Neutrophil (primary cell): ENCODE results near the gene BAMBI.

Experiments
- H3K27ac ChIP-seq: fragments of 200-600 bp; sonication (generic); 2 replicates; pipeline ENCODE4 v1.5.1; 2016; ENCODE audit warnings: mild to moderate bottlenecking, moderate library complexity
- H3K27me3 ChIP-seq: fragments of 200-600 bp; sonication (generic); 2 replicates; pipeline ENCODE4 v1.6.0; 2016; ENCODE audit warnings: mild to moderate bottlenecking
- H3K36me3 ChIP-seq: fragments of 200-600 bp; sonication (generic); 2 replicates; pipeline ENCODE4 v1.5.1; 2017
- H3K4me1 ChIP-seq, 2 experiments: fragments of 200-600 bp in 1 of 2; sonication (generic) in 1 of 2; 1 replicate in 1 of 2; 2 replicates in 1 of 2; pipeline versions ENCODE4 v1.5.1 to v1.6.1; 2013 to 2016; ENCODE audit warnings: low read depth in 1 of 2, low read length in 1 of 2, mild to moderate bottlenecking in 1 of 2, moderate library complexity in 1 of 2; ENCODE audit not compliant: control insufficient read depth in 1 of 2, insufficient read depth in 1 of 2
- H3K4me3 ChIP-seq, 2 experiments: fragments of 200-600 bp in 1 of 2; sonication (generic) in 1 of 2; 1 replicate in 1 of 2; 2 replicates in 1 of 2; pipeline ENCODE4 v1.5.1; 2013 to 2016; ENCODE audit warnings: low read depth in 1 of 2, low read length in 1 of 2, mild to moderate bottlenecking in 1 of 2, moderate library complexity in 1 of 2
- H3K9me3 ChIP-seq: fragments of 200-600 bp; sonication (generic); 2 replicates; pipeline ENCODE4 v1.5.1; 2016
- CTCF ChIP-seq: fragments of 200-600 bp; sonication (generic); IDR thresholded peaks from 2 replicates; pipeline ENCODE4 v1.5.1; 2016; ENCODE audit warnings: antibody characterized with exemption

BAMBI gene

GRCh38 chr10:28661035-28661434 is 16.3 kb upstream of the BAMBI start:
- H3K27ac ChIP-seq, result no peak overlapping the region
- H3K4me1 ChIP-seq, result peaks cover 3 to 4% of the 10 kb centered on the region in 2 experiments
- peaks cover 32% of the 10 kb centered on the region for H3K27me3 ChIP-seq
- no peak overlapping the region for H3K4me3 ChIP-seq
- no peaks in the 10 kb centered on the region for H3K36me3 ChIP-seq
- no peak for TF ChIP-seq CTCF
- H3K9me3 ChIP-seq, result no peaks in the 10 kb centered on the region

GRCh38 chr10:28663576-28664368 is 13.5 kb upstream of the BAMBI start:
- Histone ChIP-seq H3K27ac (no peak overlapping the region), H3K9me3 (no peaks in the 10 kb centered on the region), H3K36me3 (no peaks in the 10 kb centered on the region), H3K4me1 (peaks cover 11% of the 10 kb centered on the region in 2 experiments), H3K4me3 (no peak overlapping the region), H3K27me3 (peaks cover 60% of the 10 kb centered on the region)
- peak; percentile 74 for TF ChIP-seq CTCF

- Histone ChIP-seq H3K27me3 (peaks cover 66% of the 10 kb centered on the region), H3K4me1 (peaks cover 14 to 16% of the 10 kb centered on the region in 2 experiments), H3K4me3 (no peak overlapping the region), H3K36me3 (no peaks in the 10 kb centered on the region), H3K9me3 (no peaks in the 10 kb centered on the region), H3K27ac (no peak overlapping the region)
- TF ChIP-seq CTCF, result no peak
Measured at GRCh38 chr10:28664369-28664740, 13.0 kb upstream of the BAMBI start.

GRCh38 chr10:28666751-28667467 is 10.4 kb upstream of the BAMBI start:
- Histone ChIP-seq H3K4me3 (no peak overlapping the region), H3K4me1 (peaks cover 13 to 14% of the 10 kb centered on the region in 2 experiments), H3K36me3 (no peaks in the 10 kb centered on the region), H3K27ac (no peak overlapping the region), H3K27me3 (peaks cover 91% of the 10 kb centered on the region), H3K9me3 (no peaks in the 10 kb centered on the region)
- no peak for TF ChIP-seq CTCF

- no peak for TF ChIP-seq CTCF
- peaks cover 99% of the 10 kb centered on the region for H3K27me3 ChIP-seq
- H3K4me1 ChIP-seq, result peaks cover 13 to 14% of the 10 kb centered on the region in 2 experiments
- no peaks in the 10 kb centered on the region for H3K36me3 ChIP-seq
- H3K9me3 ChIP-seq, result no peaks in the 10 kb centered on the region
- no peak overlapping the region for H3K27ac ChIP-seq
- peak overlapping the region in 1 of 2 experiments; percentile 32 for H3K4me3 ChIP-seq
Measured at GRCh38 chr10:28668363-28669226, 8.7 kb upstream of the BAMBI start.
